ENCODE measurements around the gene EDA.

- no peak for TF ChIP-seq CTCF (IDR thresholded peaks at IDR 0.05)
- no peak for TF ChIP-seq POLR2A (IDR thresholded peaks at IDR 0.05)
These were observed 199.2 kb downstream of the EDA start for GRCh38 chrX:69815063-69815462.

All from thyroid gland (tissue), 4 donors.